ENCODE measurements around the gene AHCYL2. TPM values are rescaled to one million over a fixed set of nuclear protein-coding genes. Genes with fewer than 3 reads are reported as not detected.

The AHCYL2 gene
- total and polyA plus RNA-seq, 7 experiments from 2014 or later = 8.6 to 22.2 (median 20.1) TPM

DNA sequence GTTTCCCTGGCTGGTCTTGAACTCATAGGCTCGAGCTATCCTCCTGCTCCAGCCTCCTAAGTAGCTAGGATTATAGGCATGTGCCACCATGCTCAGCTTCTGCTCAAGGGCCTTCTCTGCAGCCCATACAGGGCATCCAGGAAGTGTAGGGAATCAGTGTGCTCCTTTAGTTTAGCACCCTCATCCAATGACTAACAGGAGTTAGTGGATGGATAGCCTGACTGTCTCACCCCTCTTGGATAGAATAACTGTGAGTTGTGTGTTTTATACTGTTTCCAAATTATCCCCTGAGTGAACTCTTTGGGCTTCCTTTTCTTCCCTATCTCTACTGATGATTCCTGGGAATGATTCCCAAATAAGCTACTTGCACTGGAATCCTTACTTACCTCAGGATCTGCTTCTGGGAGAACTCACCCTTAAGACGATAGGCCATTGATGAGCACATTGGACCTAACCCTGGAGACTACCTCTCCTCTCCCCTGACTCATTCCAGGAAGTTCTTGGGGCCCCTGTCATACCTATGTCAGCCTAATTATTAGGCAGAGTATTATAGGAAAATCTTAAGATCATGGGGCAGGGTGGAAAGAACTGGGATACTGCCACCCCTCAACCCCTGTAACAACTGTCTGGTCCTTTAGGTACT is 227.9 kb downstream of the AHCYL2 start:
- ATAC-seq = no peak
- intact Hi-C loops (cut with micrococcal nuclease) = no loop called here
- Mint-ChIP-seq H3K4me3 (no peak overlapping the region), H3K9me3 (peaks cover 0 to 12% (median 7%) of the 10 kb centered on the region in 11 donors), H3K4me1 (no peaks in the 10 kb centered on the region), H3K36me3 (peaks cover 7 to 25% (median 9%) of the 10 kb centered on the region in 5 donors), H3K27ac (no peak overlapping the region), H3K27me3 (no peaks in the 10 kb centered on the region)
- no peaks in the 10 kb centered on the region for H3K4me1 ChIP-seq (ENCODE audit: control insufficient read depth in 2 of 2, insufficient read depth in 2 of 2, low read length in 2 of 2)
- ChIA-PET POLR2A (no interaction called here), CTCF (interaction anchor here (1.4 kb wide), 1 partner anchor 85 kb away, joined by 5 read pairs; no protein-coding TSS in a partner anchor)
- no peaks in the 10 kb centered on the region for H3K9me3 ChIP-seq (ENCODE audit: control insufficient read depth in 2 of 3, low read length in 3 of 3)
- no peaks in the 10 kb centered on the region for H3K36me3 ChIP-seq (ENCODE audit: control insufficient read depth in 2 of 3, insufficient read depth in 3 of 3, low read length in 3 of 3)
- no peak overlapping the region for H3K4me3 ChIP-seq (ENCODE audit: low read length)
- DNase-seq = no peak
- H3K27me3 ChIP-seq (ENCODE audit: control insufficient read depth in 2 of 2, insufficient read depth in 2 of 2, low read length in 2 of 2) = no peaks in the 10 kb centered on the region
- no peak overlapping the region for H3K27ac ChIP-seq (ENCODE audit: low read depth, low read length)

DNA sequence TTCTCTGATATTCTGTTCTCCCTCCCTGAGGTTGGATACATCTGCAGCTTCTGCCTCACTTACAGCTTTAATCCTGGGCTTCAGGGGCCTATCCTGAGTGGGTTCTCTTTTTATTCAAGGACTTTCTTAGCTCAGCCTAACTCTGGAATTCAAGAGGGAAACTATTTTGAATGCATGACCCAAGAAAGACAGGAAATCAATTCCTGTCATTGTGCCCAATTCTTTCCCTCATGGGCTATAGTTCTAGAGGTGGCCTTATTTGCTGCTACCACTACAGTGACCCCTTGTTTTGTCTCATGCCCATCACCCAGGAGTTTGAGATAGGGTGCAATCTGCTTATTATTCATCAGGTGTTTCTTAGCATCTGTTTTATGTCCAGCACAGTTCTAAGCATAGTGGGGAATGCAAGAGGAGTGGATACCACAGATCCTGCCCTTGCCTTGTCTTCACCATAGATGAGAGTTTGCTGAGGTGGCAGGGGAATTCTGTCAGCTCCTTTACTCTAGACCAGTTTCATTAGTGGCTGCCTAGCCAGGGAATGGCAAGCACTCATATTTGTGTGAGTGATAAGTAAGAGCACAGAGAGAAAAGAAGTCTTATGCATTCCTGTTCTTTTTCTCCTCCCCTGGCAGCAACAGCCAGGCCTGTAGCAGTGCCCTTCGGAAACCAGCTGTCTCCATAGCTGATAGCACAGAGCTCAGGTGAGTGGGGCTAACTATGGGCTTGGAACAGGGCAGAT is 228.8 kb downstream of the AHCYL2 start:
- DNase-seq (no peak), ATAC-seq (no peak)
- Histone ChIP-seq H3K9me3 (ENCODE audit: control insufficient read depth in 2 of 3, low read length in 3 of 3) (no peaks in the 10 kb centered on the region), H3K27ac (ENCODE audit: low read depth, low read length) (no peak overlapping the region), H3K36me3 (ENCODE audit: control insufficient read depth in 2 of 3, insufficient read depth in 3 of 3, low read length in 3 of 3) (no peaks in the 10 kb centered on the region), H3K27me3 (ENCODE audit: control insufficient read depth in 2 of 2, insufficient read depth in 2 of 2, low read length in 2 of 2) (no peaks in the 10 kb centered on the region), H3K4me3 (ENCODE audit: low read length) (no peak overlapping the region), H3K4me1 (ENCODE audit: control insufficient read depth in 2 of 2, insufficient read depth in 2 of 2, low read length in 2 of 2) (no peaks in the 10 kb centered on the region)
- ChIA-PET CTCF (interaction anchor here (1.1 to 1.4 kb wide), 2 partner anchors 11 to 86 kb away, joined by 3 to 5 read pairs; no protein-coding TSS in a partner anchor), POLR2A (no interaction called here)
- intact Hi-C loops (cut with micrococcal nuclease) = no loop called here
- peaks cover 0 to 7% (median 6%) of the 10 kb centered on the region in 11 donors for H3K9me3 Mint-ChIP-seq
- H3K27me3 Mint-ChIP-seq = no peaks in the 10 kb centered on the region
- no peak overlapping the region for H3K27ac Mint-ChIP-seq
- H3K4me1 Mint-ChIP-seq = no peaks in the 10 kb centered on the region
- H3K4me3 Mint-ChIP-seq = no peak overlapping the region
- peaks cover 5 to 20% (median 6%) of the 10 kb centered on the region in 5 donors for H3K36me3 Mint-ChIP-seq

- no peaks in the 10 kb centered on the region for H3K4me1 Mint-ChIP-seq
- no peak for ATAC-seq
- POLR2A ChIA-PET = no interaction called here
These were observed 229.4 kb downstream of the AHCYL2 start for GRCh38 chr7:129454249-129454551.

GRCh38 chr7:129456421-129456820 is 231.6 kb downstream of the AHCYL2 start:
- peaks cover 0 to 10% (median 0%) of the 10 kb centered on the region in 5 donors for H3K36me3 Mint-ChIP-seq
- Histone ChIP-seq H3K27ac (ENCODE audit: low read depth, low read length) (no peak overlapping the region), H3K9me3 (ENCODE audit: control insufficient read depth in 2 of 3, low read length in 3 of 3) (no peaks in the 10 kb centered on the region), H3K4me3 (ENCODE audit: low read length) (no peak overlapping the region), H3K27me3 (ENCODE audit: control insufficient read depth in 2 of 2, insufficient read depth in 2 of 2, low read length in 2 of 2) (no peaks in the 10 kb centered on the region), H3K4me1 (ENCODE audit: control insufficient read depth in 2 of 2, insufficient read depth in 2 of 2, low read length in 2 of 2) (no peaks in the 10 kb centered on the region), H3K36me3 (ENCODE audit: control insufficient read depth in 2 of 3, insufficient read depth in 3 of 3, low read length in 3 of 3) (no peaks in the 10 kb centered on the region)
- CTCF ChIA-PET = interaction anchor here (0.6 kb wide), 1 partner anchor 12 kb away, joined by 5 read pairs; no protein-coding TSS in a partner anchor
- ATAC-seq (no peak), DNase-seq (no peak)
- H3K4me3 Mint-ChIP-seq = no peak overlapping the region
- no peaks in the 10 kb centered on the region for H3K27me3 Mint-ChIP-seq
- H3K4me1 Mint-ChIP-seq = no peaks in the 10 kb centered on the region
- intact Hi-C loops (cut with micrococcal nuclease) = no loop called here
- POLR2A ChIA-PET = no interaction called here
- no peaks in the 10 kb centered on the region for H3K9me3 Mint-ChIP-seq
- no peak overlapping the region for H3K27ac Mint-ChIP-seq

More at GRCh38 chr7:129454249-129454551, 229.4 kb downstream of the AHCYL2 start:
- Mint-ChIP-seq H3K4me3 (no peak overlapping the region), H3K9me3 (peaks cover 0 to 1% (median under 1%) of the 10 kb centered on the region in 11 donors), H3K27ac (no peak overlapping the region), H3K27me3 (no peaks in the 10 kb centered on the region), H3K36me3 (peaks cover 0 to 18% (median under 1%) of the 10 kb centered on the region in 5 donors)
- H3K27me3 ChIP-seq (ENCODE audit: control insufficient read depth in 2 of 2, insufficient read depth in 2 of 2, low read length in 2 of 2) = no peaks in the 10 kb centered on the region
- no peak overlapping the region for H3K27ac ChIP-seq (ENCODE audit: low read depth, low read length)
- intact Hi-C loops (cut with micrococcal nuclease) = no loop called here
- H3K36me3 ChIP-seq (ENCODE audit: control insufficient read depth in 2 of 3, insufficient read depth in 3 of 3, low read length in 3 of 3) = no peaks in the 10 kb centered on the region
- H3K9me3 ChIP-seq (ENCODE audit: control insufficient read depth in 2 of 3, low read length in 3 of 3) = no peaks in the 10 kb centered on the region
- no peaks in the 10 kb centered on the region for H3K4me1 ChIP-seq (ENCODE audit: control insufficient read depth in 2 of 2, insufficient read depth in 2 of 2, low read length in 2 of 2)
- no peak overlapping the region for H3K4me3 ChIP-seq (ENCODE audit: low read length)
- no peak for DNase-seq
- CTCF ChIA-PET = interaction anchor here (1.1 to 1.4 kb wide), 2 partner anchors 12 to 87 kb away, joined by 3 to 5 read pairs; no protein-coding TSS in a partner anchor

DNA sequence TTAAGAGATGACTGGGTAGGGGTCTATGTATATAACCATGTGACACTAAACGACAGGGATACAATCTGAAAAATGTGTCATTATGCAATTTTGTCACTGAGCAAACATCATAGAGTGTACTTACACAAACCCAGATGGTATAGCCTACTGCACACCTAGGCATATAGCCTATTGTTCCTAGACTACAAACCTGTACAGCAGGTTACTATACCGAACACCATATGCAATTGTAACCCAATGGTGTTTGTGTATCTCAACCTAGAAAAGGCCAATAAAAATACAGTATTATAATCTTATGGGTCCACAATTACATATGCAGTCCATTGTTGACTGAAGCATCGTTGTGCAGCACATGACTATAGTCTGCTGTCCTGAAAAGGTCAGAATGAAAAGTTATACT is 232.3 kb downstream of the AHCYL2 start:
- Histone ChIP-seq H3K4me1 (ENCODE audit: control insufficient read depth in 2 of 2, insufficient read depth in 2 of 2, low read length in 2 of 2) (no peaks in the 10 kb centered on the region), H3K4me3 (ENCODE audit: low read length) (no peak overlapping the region), H3K36me3 (ENCODE audit: control insufficient read depth in 2 of 3, insufficient read depth in 3 of 3, low read length in 3 of 3) (no peaks in the 10 kb centered on the region), H3K9me3 (ENCODE audit: control insufficient read depth in 2 of 3, low read length in 3 of 3) (no peaks in the 10 kb centered on the region), H3K27me3 (ENCODE audit: control insufficient read depth in 2 of 2, insufficient read depth in 2 of 2, low read length in 2 of 2) (no peaks in the 10 kb centered on the region), H3K27ac (ENCODE audit: low read depth, low read length) (no peak overlapping the region)
- H3K4me3 Mint-ChIP-seq = no peak overlapping the region
- peaks cover 0 to 9% (median 0%) of the 10 kb centered on the region in 5 donors for H3K36me3 Mint-ChIP-seq
- DNase-seq = no peak
- ChIA-PET CTCF (no interaction called here), POLR2A (no interaction called here)
- H3K4me1 Mint-ChIP-seq = no peaks in the 10 kb centered on the region
- ATAC-seq = no peak
- H3K27ac Mint-ChIP-seq = no peak overlapping the region
- no peaks in the 10 kb centered on the region for H3K9me3 Mint-ChIP-seq
- intact Hi-C loops (cut with micrococcal nuclease) = no loop called here
- no peaks in the 10 kb centered on the region for H3K27me3 Mint-ChIP-seq

DNA sequence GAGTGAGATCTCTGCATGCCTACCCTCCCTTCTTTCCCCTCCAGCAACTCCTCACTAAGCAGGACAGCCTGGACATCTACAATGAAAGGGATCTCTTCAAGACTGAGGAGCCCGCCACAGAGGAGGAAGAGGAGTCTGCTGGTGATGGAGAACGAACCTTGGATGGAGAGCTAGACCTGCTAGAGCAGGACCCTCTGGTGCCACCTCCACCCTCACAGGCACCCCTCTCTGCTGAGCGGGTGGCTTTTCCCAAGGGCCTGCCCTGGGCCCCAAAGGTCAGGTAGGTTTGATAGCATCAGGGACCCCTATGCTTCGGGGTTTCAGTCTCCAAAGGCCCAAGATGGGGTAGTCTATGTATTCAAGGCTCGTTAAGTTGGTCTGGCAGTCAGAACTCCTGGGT is 233.3 kb downstream of the AHCYL2 start:
- no peaks in the 10 kb centered on the region for H3K36me3 ChIP-seq (ENCODE audit: control insufficient read depth in 2 of 3, insufficient read depth in 3 of 3, low read length in 3 of 3)
- H3K27me3 Mint-ChIP-seq = no peaks in the 10 kb centered on the region
- intact Hi-C loops (cut with micrococcal nuclease) = no loop called here
- H3K9me3 Mint-ChIP-seq = no peaks in the 10 kb centered on the region
- peaks cover 0 to 9% (median 0%) of the 10 kb centered on the region in 5 donors for H3K36me3 Mint-ChIP-seq
- ATAC-seq (no peak), DNase-seq (no peak)
- POLR2A ChIA-PET = interaction anchor here (0.6 kb wide), 1 partner anchor 15 kb away, joined by 3 read pairs; no protein-coding TSS in a partner anchor
- no peaks in the 10 kb centered on the region for H3K4me1 ChIP-seq (ENCODE audit: control insufficient read depth in 2 of 2, insufficient read depth in 2 of 2, low read length in 2 of 2)
- H3K9me3 ChIP-seq (ENCODE audit: control insufficient read depth in 2 of 3, low read length in 3 of 3) = no peaks in the 10 kb centered on the region
- CTCF ChIA-PET = no interaction called here
- no peaks in the 10 kb centered on the region for H3K4me1 Mint-ChIP-seq
- no peak overlapping the region for H3K27ac Mint-ChIP-seq
- H3K27ac ChIP-seq (ENCODE audit: low read depth, low read length) = no peak overlapping the region
- no peak overlapping the region for H3K4me3 Mint-ChIP-seq
- H3K27me3 ChIP-seq (ENCODE audit: control insufficient read depth in 2 of 2, insufficient read depth in 2 of 2, low read length in 2 of 2) = no peaks in the 10 kb centered on the region
- H3K4me3 ChIP-seq (ENCODE audit: low read length) = no peak overlapping the region

Data from naive thymus-derived CD4-positive, alpha-beta T cell (primary cell).